Loucy (cell line): ENCODE measurements around the gene HBEGF.
A peak's percentile ranks its signal among the peaks of the same experiment; 100 is the strongest.

ENCODE experiments used
- H2AFZ ChIP-seq: fragments of 200-600 bp; sonication (generic); 2 replicates; pipeline ENCODE4 v1.6.0; 2016; ENCODE audit warnings: antibody characterized with exemption, mild to moderate bottlenecking, low read length, moderate library complexity
- H3F3A ChIP-seq: fragments of 200-600 bp; 2 replicates; pipeline ENCODE4 v1.6.0; 2016; ENCODE audit warnings: antibody characterized with exemption, low read depth, mild to moderate bottlenecking
- H3K27me3 ChIP-seq: fragments of 200-600 bp; sonication (generic); 2 replicates; pipeline ENCODE4 v1.6.1; 2014; ENCODE audit warnings: low read length, mild to moderate bottlenecking; ENCODE audit not compliant: insufficient read depth, poor library complexity, severe bottlenecking
- H3K36me3 ChIP-seq: fragments of 200-600 bp; sonication (generic); 2 replicates; pipeline ENCODE4 v1.6.1; 2016; ENCODE audit warnings: low read length; ENCODE audit not compliant: insufficient read depth
- H3K4me1 ChIP-seq: fragments of 200-600 bp; sonication (generic); 2 replicates; pipeline ENCODE4 v1.5.1; 2014; ENCODE audit warnings: low read length, mild to moderate bottlenecking; ENCODE audit not compliant: insufficient read depth, poor library complexity, severe bottlenecking
- H3K4me2 ChIP-seq: fragments of 200-600 bp; sonication (generic); 2 replicates; pipeline ENCODE4 v1.6.0; 2014; ENCODE audit warnings: antibody characterized with exemption, low read length, low read depth, mild to moderate bottlenecking; ENCODE audit not compliant: poor library complexity, severe bottlenecking
- H3K4me3 ChIP-seq: fragments of 200-600 bp; sonication (generic); 2 replicates; pipeline ENCODE4 v1.5.1; 2014; ENCODE audit warnings: low read length, mild to moderate bottlenecking, mixed read lengths; ENCODE audit not compliant: poor library complexity, severe bottlenecking
- H3K79me2 ChIP-seq: fragments of 200-600 bp; sonication (generic); 2 replicates; pipeline ENCODE4 v1.6.1; 2014; ENCODE audit warnings: low read length; ENCODE audit not compliant: insufficient read depth
- H3K9ac ChIP-seq: fragments of 200-600 bp; sonication (generic); 2 replicates; pipeline ENCODE4 v1.6.0; 2014; ENCODE audit warnings: mild to moderate bottlenecking, low read depth, low read length, moderate library complexity; ENCODE audit not compliant: poor library complexity, severe bottlenecking
- H3K9me2 ChIP-seq: fragments of 200-600 bp; sonication (generic); replicated peaks from 2 replicates; pipeline ENCODE4 v1.6.1; 2016; ENCODE audit warnings: low read depth, low read length, mixed read lengths
- H3K9me3 ChIP-seq: fragments of 200-600 bp; sonication (generic); 2 replicates; pipeline ENCODE4 v1.6.1; 2014; ENCODE audit warnings: mild to moderate bottlenecking, antibody characterized with exemption, low read length, low read depth; ENCODE audit not compliant: insufficient read depth
- H4K20me1 ChIP-seq: fragments of 200-600 bp; sonication (generic); 2 replicates; pipeline ENCODE4 v1.6.0; 2014; ENCODE audit warnings: antibody characterized with exemption, low read length, mild to moderate bottlenecking; ENCODE audit not compliant: insufficient read depth, poor library complexity, severe bottlenecking
- CTCF ChIP-seq: fragments of 200-600 bp; sonication (generic); conservative IDR thresholded peaks from 2 replicates; pipeline ENCODE4 v1.5.1; 2014; ENCODE audit warnings: mild to moderate bottlenecking, antibody characterized with exemption, low read length
- EZH2phosphoT487 ChIP-seq: fragments of 200-600 bp; IDR thresholded peaks from 2 replicates; pipeline ENCODE4 v1.6.1; 2018; ENCODE audit warnings: antibody characterized with exemption, mild to moderate bottlenecking, moderate library complexity, borderline replicate concordance

HBEGF gene

GRCh38 chr5:140341591-140341990 is 4.8 kb downstream of the HBEGF start:
- no peaks in the 10 kb centered on the region for H4K20me1 ChIP-seq
- no peaks in the 10 kb centered on the region for H3K79me2 ChIP-seq
- no peaks in the 10 kb centered on the region for H3K9me2 ChIP-seq
- no peak for TF ChIP-seq EZH2phosphoT487
- peak overlapping the region; percentile 17 for H3K9ac ChIP-seq
- no peaks in the 10 kb centered on the region for H3F3A ChIP-seq
- peak overlapping the region; percentile 70 for H3K4me2 ChIP-seq
- peaks cover 29% of the 10 kb centered on the region for H3K4me1 ChIP-seq
- H3K4me3 ChIP-seq, result peak overlapping the region; percentile 45
- peaks cover 11% of the 10 kb centered on the region for H3K27me3 ChIP-seq
- H3K9me3 ChIP-seq, result no peaks in the 10 kb centered on the region
- no peaks in the 10 kb centered on the region for H3K36me3 ChIP-seq
- no peak overlapping the region for H2AFZ ChIP-seq

- no peak overlapping the region for H2AFZ ChIP-seq
- H3K4me2 ChIP-seq, result no peak overlapping the region
- TF ChIP-seq CTCF (no peak), EZH2phosphoT487 (no peak)
- H4K20me1 ChIP-seq, result no peaks in the 10 kb centered on the region
- H3K9me3 ChIP-seq, result no peaks in the 10 kb centered on the region
- no peak overlapping the region for H3K4me3 ChIP-seq
- H3K36me3 ChIP-seq, result no peaks in the 10 kb centered on the region
- peaks cover 28% of the 10 kb centered on the region for H3K4me1 ChIP-seq
- H3K9ac ChIP-seq, result no peak overlapping the region
- no peaks in the 10 kb centered on the region for H3F3A ChIP-seq
- H3K9me2 ChIP-seq, result no peaks in the 10 kb centered on the region
- H3K79me2 ChIP-seq, result no peaks in the 10 kb centered on the region
- peaks cover 2% of the 10 kb centered on the region for H3K27me3 ChIP-seq
These were observed 5.7 kb downstream of the HBEGF start for GRCh38 chr5:140340605-140341121.

- no peak overlapping the region for H3K9ac ChIP-seq
- H3K4me1 ChIP-seq, result peaks cover 26% of the 10 kb centered on the region
- H4K20me1 ChIP-seq, result no peaks in the 10 kb centered on the region
These were observed 6.8 kb downstream of the HBEGF start for GRCh38 chr5:140339636-140340035.

More at GRCh38 chr5:140339636-140340035, 6.8 kb downstream of the HBEGF start:
- no peaks in the 10 kb centered on the region for H3K36me3 ChIP-seq
- no peaks in the 10 kb centered on the region for H3K9me3 ChIP-seq
- no peak for TF ChIP-seq CTCF
- no peak for TF ChIP-seq EZH2phosphoT487
- no peaks in the 10 kb centered on the region for H3K27me3 ChIP-seq
- no peaks in the 10 kb centered on the region for H3K9me2 ChIP-seq
- no peak overlapping the region for H2AFZ ChIP-seq
- H3K79me2 ChIP-seq, result no peaks in the 10 kb centered on the region
- no peak overlapping the region for H3K4me2 ChIP-seq
- H3F3A ChIP-seq, result no peaks in the 10 kb centered on the region
- no peak overlapping the region for H3K4me3 ChIP-seq
